Muscle of leg (tissue), 11 donors: Measurements from ENCODE around the gene KIF16B. TPM values are rescaled to one million over a fixed set of nuclear protein-coding genes. Genes with fewer than 3 reads are reported as not detected.
"Not testable (repeated sequence)": the region's sequence is repeated elsewhere in the genome, so short reads cannot be mapped to it uniquely, and the experiment has no call there.

Source experiments
- DNase-seq: peaks from one replicate; pipeline ENCODE4 v3.0.0; 2013
- H3K27ac ChIP-seq: one replicate; pipeline ENCODE4 v1.5.1; 2013; ENCODE audit warnings: mild to moderate bottlenecking, low read length, control low read depth
- H3K27me3 ChIP-seq: one replicate; pipeline ENCODE4 v1.6.1; 2013; ENCODE audit warnings: low read length; ENCODE audit not compliant: control insufficient read depth, insufficient read depth
- H3K36me3 ChIP-seq: one replicate; pipeline ENCODE4 v1.6.1; 2013; ENCODE audit warnings: low read length; ENCODE audit not compliant: control insufficient read depth, insufficient read depth
- H3K4me1 ChIP-seq: one replicate; pipeline ENCODE4 v1.6.1; 2013; ENCODE audit warnings: low read length; ENCODE audit not compliant: control insufficient read depth, insufficient read depth
- H3K4me3 ChIP-seq: one replicate; pipeline ENCODE4 v1.5.1; 2013; ENCODE audit warnings: low read length, control low read depth
- H3K9me3 ChIP-seq: replicated peaks from 2 replicates; pipeline ENCODE4 v1.6.1; 2013; ENCODE audit warnings: low read depth, low read length; ENCODE audit not compliant: control insufficient read depth
- WGBS: methylation state at CpG from one replicate; pipeline ENCODE4 v1.1.5; 2013; ENCODE audit warnings: missing lambda C conversion rate; ENCODE audit not compliant: insufficient coverage; 5-methylcytosine and 5-hydroxymethylcytosine counted together
- polyA plus RNA-seq, 8 donors: library from polyadenylated mRNA; unstranded; fragments of 120-200 nt; gene quantifications; one replicate each; pipeline versions ENCODE4 v1.2.1 to v1.2.3, GENCODE V29; 2013; ENCODE audit warnings: inconsistent platforms in 1 of 8, low replicate concordance in 1 of 8; ENCODE audit not compliant: insufficient read length in 8 of 8, insufficient read depth in 1 of 8
- total RNA-seq: library from RNA; stranded (reverse); fragments of 120-200 nt; gene quantifications from one replicate; pipeline ENCODE4 v1.2.4, GENCODE V29; 2013

Gene KIF16B
- total and polyA plus RNA-seq, 9 donors, result 17.2 to 30.3 (median 24.7) TPM

- Histone ChIP-seq H3K4me3 (no peak overlapping the region), H3K27me3 (no peaks in the 10 kb centered on the region), H3K36me3 (no peaks in the 10 kb centered on the region), H3K27ac (no peak overlapping the region), H3K9me3 (peaks cover 17% of the 10 kb centered on the region), H3K4me1 (peaks cover 20% of the 10 kb centered on the region)
- 11% methylated on average over 1 of the region's 2 CpGs for WGBS
- peak; percentile 66 for DNase-seq
Observed at GRCh38 chr20:16263582-16263981, 309.7 kb downstream of the KIF16B start.

GRCh38 chr20:16262594-16262993 is 310.7 kb downstream of the KIF16B start:
- Histone ChIP-seq H3K9me3 (peaks cover 17% of the 10 kb centered on the region), H3K27me3 (no peaks in the 10 kb centered on the region), H3K36me3 (no peaks in the 10 kb centered on the region), H3K4me1 (peaks cover 20% of the 10 kb centered on the region), H3K27ac (no peak overlapping the region), H3K4me3 (no peak overlapping the region)
- DNase-seq, result peak; percentile 23
- 40% methylated on average over 3 of the region's 5 CpGs for WGBS

GRCh38 chr20:16261733-16262273 is 311.4 kb downstream of the KIF16B start:
- Histone ChIP-seq H3K4me3 (no peak overlapping the region), H3K36me3 (no peaks in the 10 kb centered on the region), H3K27ac (no peak overlapping the region), H3K9me3 (peaks cover 14% of the 10 kb centered on the region), H3K4me1 (peaks cover 20% of the 10 kb centered on the region), H3K27me3 (no peaks in the 10 kb centered on the region)
- DNase-seq, result no peak
- no CpG with 5 or more reads among the region's 2 CpGs for WGBS

GRCh38 chr20:16260911-16261310 is 312.3 kb downstream of the KIF16B start:
- Histone ChIP-seq H3K9me3 (peaks cover 5% of the 10 kb centered on the region), H3K27ac (no peak overlapping the region), H3K4me3 (no peak overlapping the region), H3K27me3 (no peaks in the 10 kb centered on the region), H3K4me1 (peaks cover 20% of the 10 kb centered on the region), H3K36me3 (no peaks in the 10 kb centered on the region)
- WGBS, result 68% methylated on average over 5 of the region's 7 CpGs
- DNase-seq, result no peak

GRCh38 chr20:16260133-16260532 is 313.1 kb downstream of the KIF16B start:
- H3K4me3 ChIP-seq, H3K27ac ChIP-seq, H3K27me3 ChIP-seq, DNase-seq, H3K36me3 ChIP-seq, H3K9me3 ChIP-seq: not testable (repeated sequence)
- peaks cover 20% of the 10 kb centered on the region for H3K4me1 ChIP-seq
- 89% methylated on average over 6 of the region's 12 CpGs for WGBS

- no peak for DNase-seq
- Histone ChIP-seq H3K4me3 (no peak overlapping the region), H3K27ac (no peak overlapping the region), H3K27me3 (no peaks in the 10 kb centered on the region), H3K4me1 (peaks cover 12% of the 10 kb centered on the region), H3K9me3 (no peaks in the 10 kb centered on the region), H3K36me3 (no peaks in the 10 kb centered on the region)
- 97% methylated on average over 3 of the region's 3 CpGs for WGBS
Observed at GRCh38 chr20:16258766-16259165, 314.5 kb downstream of the KIF16B start.

GRCh38 chr20:16257813-16258430 is 315.3 kb downstream of the KIF16B start:
- DNase-seq, result no peak
- H3K27me3 ChIP-seq, result no peaks in the 10 kb centered on the region
- no peak overlapping the region for H3K27ac ChIP-seq
- 100% methylated on average over 1 of the region's 2 CpGs for WGBS
- peaks cover 6% of the 10 kb centered on the region for H3K4me1 ChIP-seq
- no peaks in the 10 kb centered on the region for H3K9me3 ChIP-seq
- no peaks in the 10 kb centered on the region for H3K36me3 ChIP-seq
- no peak overlapping the region for H3K4me3 ChIP-seq

- H3K4me3 ChIP-seq, result no peak overlapping the region
- H3K9me3 ChIP-seq, result no peaks in the 10 kb centered on the region
- H3K4me1 ChIP-seq, result no peaks in the 10 kb centered on the region
- peak; percentile 53 for DNase-seq
- WGBS, result 46% methylated on average over 6 of the region's 7 CpGs
- no peaks in the 10 kb centered on the region for H3K27me3 ChIP-seq
- H3K27ac ChIP-seq, result no peak overlapping the region
- no peaks in the 10 kb centered on the region for H3K36me3 ChIP-seq
Observed at GRCh38 chr20:16257021-16257420, 316.2 kb downstream of the KIF16B start.

GRCh38 chr20:16246870-16247269 is 326.4 kb downstream of the KIF16B start:
- no peaks in the 10 kb centered on the region for H3K9me3 ChIP-seq
- no peak for DNase-seq
- no peaks in the 10 kb centered on the region for H3K36me3 ChIP-seq
- WGBS, result 93% methylated on average over 4 of the region's 6 CpGs
- H3K27me3 ChIP-seq, result peaks cover 4% of the 10 kb centered on the region
- H3K4me1 ChIP-seq, result peaks cover 2% of the 10 kb centered on the region
- H3K4me3 ChIP-seq, result no peak overlapping the region
- no peak overlapping the region for H3K27ac ChIP-seq

GRCh38 chr20:16246291-16246690 is 327.0 kb downstream of the KIF16B start:
- Histone ChIP-seq H3K4me1 (peaks cover 2% of the 10 kb centered on the region), H3K36me3 (no peaks in the 10 kb centered on the region), H3K27ac (no peak overlapping the region), H3K27me3 (peaks cover 4% of the 10 kb centered on the region), H3K4me3 (no peak overlapping the region), H3K9me3 (no peaks in the 10 kb centered on the region)
- 14% methylated on average over 2 of the region's 7 CpGs for WGBS
- DNase-seq, result peak; percentile 10
